Endothelial cell of umbilical vein (primary cell): ENCODE measurements around the gene SERPIND1. TPM values are rescaled to one million over a fixed set of nuclear protein-coding genes. Genes with fewer than 3 reads are reported as not detected.

ENCODE experiments used
- BruUV-seq: library from RNA; stranded (reverse); fragments of 400-500 nt; replicated peaks from 2 replicates; lab custom pipeline; 2021; lab: Mats Ljungman, UMichigan
- CTCF ChIA-PET: fragments of 300-600, 350-600 bp; sonication (Branson Sonifier 250); formaldehyde crosslinking; loops from one replicate; lab custom pipeline; 2021; ENCODE audit warnings: antibody characterized with exemption, inconsistent platforms; lab: Charles Lee
- POLR2A ChIA-PET: fragments of 300-600, 350-600 bp; sonication (Branson Sonifier 250); formaldehyde crosslinking; loops from one replicate; lab custom pipeline; 2021; ENCODE audit warnings: antibody characterized with exemption, inconsistent platforms; lab: Charles Lee
- DNase-seq: peaks from one replicate; pipeline ENCODE4 v3.0.0-alpha.2; 2011; ENCODE audit warnings: low read depth, low spot score
- FAIRE-seq: peaks from 2 replicates; lab custom pipeline; 2011; peaks lifted over from hg19 to GRCh38; lab: Jason Lieb, UNC
- H2AFZ ChIP-seq: 2 replicates; pipeline ENCODE4 v1.6.0; 2012; ENCODE audit warnings: low read depth, low read length, control low read depth, inconsistent platforms
- H3K27ac ChIP-seq: 2 replicates; pipeline ENCODE4 v1.5.1; 2011; ENCODE audit warnings: low read depth, mild to moderate bottlenecking, control low read depth, low read length, moderate library complexity; ENCODE audit not compliant: insufficient read depth
- H3K27me3 ChIP-seq, 2 experiments: 2 replicates each; pipeline versions ENCODE4 v1.6.0 to v1.6.1; 2011; ENCODE audit warnings: low read length in 2 of 2, mixed read lengths in 1 of 2; ENCODE audit not compliant: control insufficient read depth in 2 of 2, insufficient read depth in 2 of 2
- H3K36me3 ChIP-seq, 2 experiments: 2 replicates in 1 of 2; 3 replicates in 1 of 2; pipeline ENCODE4 v1.5.1; 2011; ENCODE audit warnings: low read length in 2 of 2, mild to moderate bottlenecking in 1 of 2, moderate library complexity in 1 of 2; ENCODE audit not compliant: control insufficient read depth in 2 of 2, insufficient read depth in 2 of 2; ENCODE audit errors: extremely low read depth in 1 of 2
- H3K4me1 ChIP-seq: 3 replicates; pipeline ENCODE4 v1.5.1; 2011; ENCODE audit warnings: mild to moderate bottlenecking, low read length; ENCODE audit not compliant: control insufficient read depth, insufficient read depth; ENCODE audit errors: extremely low read depth
- H3K4me2 ChIP-seq: 2 replicates; pipeline ENCODE4 v1.6.1; 2011; ENCODE audit warnings: low read length, control low read depth, mixed read lengths; ENCODE audit not compliant: insufficient read depth
- H3K4me3 ChIP-seq, 3 experiments: fragments of 200-600 bp in 1 of 3; sonication (generic), shearing (Covaris generic) in 1 of 3; replicated peaks in 1 of 3; 2 replicates each; pipeline ENCODE4 v1.5.1; 2011 to 2016; ENCODE audit warnings: control low read depth in 3 of 3, low read length in 3 of 3, mild to moderate bottlenecking in 2 of 3, inconsistent platforms in 1 of 3, low read depth in 1 of 3, moderate library complexity in 1 of 3; ENCODE audit not compliant: insufficient read depth in 1 of 3
- H3K79me2 ChIP-seq: 2 replicates; pipeline ENCODE4 v1.6.0; 2012; ENCODE audit warnings: low read length, inconsistent platforms; ENCODE audit not compliant: control insufficient read depth, insufficient read depth
- H3K9ac ChIP-seq: replicated peaks from 2 replicates; pipeline ENCODE3; 2011; ENCODE audit warnings: low read length, control low read depth; ENCODE audit not compliant: insufficient read depth; ENCODE audit errors: extremely low read depth
- H3K9me1 ChIP-seq: replicated peaks from 3 replicates; pipeline ENCODE4 v1.6.0; 2011; ENCODE audit warnings: mild to moderate bottlenecking, low read length; ENCODE audit not compliant: control insufficient read depth, insufficient read depth; ENCODE audit errors: extremely low read depth
- H3K9me3 ChIP-seq: replicated peaks from 2 replicates; pipeline ENCODE4 v1.5.1; 2012; ENCODE audit warnings: low read length, inconsistent platforms; ENCODE audit not compliant: control insufficient read depth, insufficient read depth
- H4K20me1 ChIP-seq: replicated peaks from 2 replicates; pipeline ENCODE3; 2011; ENCODE audit warnings: mild to moderate bottlenecking, low read length; ENCODE audit not compliant: control insufficient read depth, insufficient read depth; ENCODE audit errors: extremely low read depth
- EZH2 ChIP-seq: IDR thresholded peaks from 2 replicates; pipeline ENCODE4 v1.6.1; 2012; ENCODE audit warnings: borderline replicate concordance, low read depth, mild to moderate bottlenecking, moderate library complexity, low read length, inconsistent platforms; ENCODE audit not compliant: severe bottlenecking
- FOS ChIP-seq: IDR thresholded peaks from 2 replicates; pipeline ENCODE4 v1.6.1; 2011; ENCODE audit warnings: mild to moderate bottlenecking, low read length, moderate library complexity, borderline replicate concordance; ENCODE audit not compliant: insufficient read depth
- GATA2 ChIP-seq: IDR thresholded peaks from 2 replicates; pipeline ENCODE4 v1.7.0; 2011; ENCODE audit warnings: low read depth, mild to moderate bottlenecking, moderate library complexity, mixed read lengths, low read length; ENCODE audit not compliant: insufficient read length, insufficient read depth
- JUN ChIP-seq: IDR thresholded peaks from 2 replicates; pipeline ENCODE4 v1.6.1; 2011; ENCODE audit warnings: borderline replicate concordance, low read depth; ENCODE audit not compliant: insufficient read length, insufficient read depth
- MYC ChIP-seq: IDR thresholded peaks from one replicate; pipeline ENCODE4 v1.6.1; 2011; ENCODE audit warnings: mild to moderate bottlenecking, low read depth, low read length
- POLR2A ChIP-seq: IDR thresholded peaks from 2 replicates; pipeline ENCODE4 v1.6.1; 2012; ENCODE audit warnings: low read depth, mild to moderate bottlenecking, control low read depth, low read length
- POLR2AphosphoS5 ChIP-seq: IDR thresholded peaks from 2 replicates; pipeline ENCODE4 v1.6.1; 2012; ENCODE audit warnings: low read depth, mild to moderate bottlenecking, control low read depth, low read length, moderate library complexity; ENCODE audit not compliant: insufficient read depth
- dilution Hi-C: fragments of 300-500 bp; cut with MboI; formaldehyde crosslinking; loops from one replicate; pipeline ENCODE4 v1.15.0; 2019; ENCODE audit warnings: low sequenced_read_pairs; ENCODE audit not compliant: extremely low pct_ligation_motif_present
- intact Hi-C: fragments of 100-400 bp; cut with micrococcal nuclease; formaldehyde crosslinking; loops from one replicate; pipeline ENCODE4 v1.10.0; 2022
- polyA plus RNA-seq, 4 experiments: library from polyadenylated mRNA; depleted of rRNA in 3 of 4; stranded (reverse) in 3 of 4; unstranded in 1 of 4; fragments of >200 nt; gene quantifications; 2 replicates each; pipeline versions ENCODE4 v1.2.1 to v1.2.3, GENCODE V29; 2011 to 2012; ENCODE audit warnings: missing spikeins in 1 of 4
- total RNA-seq: library from RNA; stranded (reverse); gene quantifications from 2 replicates; pipeline ENCODE4 v1.2.3, GENCODE V29; 2021
- TF ChIP-seq, protein P1 (sequence below): IDR thresholded peaks from 2 replicates; pipeline ENCODE4 v1.6.1; 2011; ENCODE audit not compliant: insufficient read depth, insufficient read length
- TF ChIP-seq, protein P2 (sequence below), 2 donors: IDR thresholded peaks; 1 replicate in 1 of 2; 2 replicates in 1 of 2; pipeline ENCODE4 v1.5.1; 2011; ENCODE audit warnings: low read length in 2 of 2, mild to moderate bottlenecking in 2 of 2, moderate library complexity in 2 of 2, control low read depth in 1 of 2, inconsistent platforms in 1 of 2, low read depth in 1 of 2; ENCODE audit not compliant: insufficient read depth in 1 of 2; ENCODE audit errors: extremely low read depth in 1 of 2

SERPIND1 gene
- total and polyA plus RNA-seq, 2 donors (not counting 3 experiments of a cell fraction or from before 2014, with no cell fraction given) = 0.94 to 1.8 TPM

DNA sequence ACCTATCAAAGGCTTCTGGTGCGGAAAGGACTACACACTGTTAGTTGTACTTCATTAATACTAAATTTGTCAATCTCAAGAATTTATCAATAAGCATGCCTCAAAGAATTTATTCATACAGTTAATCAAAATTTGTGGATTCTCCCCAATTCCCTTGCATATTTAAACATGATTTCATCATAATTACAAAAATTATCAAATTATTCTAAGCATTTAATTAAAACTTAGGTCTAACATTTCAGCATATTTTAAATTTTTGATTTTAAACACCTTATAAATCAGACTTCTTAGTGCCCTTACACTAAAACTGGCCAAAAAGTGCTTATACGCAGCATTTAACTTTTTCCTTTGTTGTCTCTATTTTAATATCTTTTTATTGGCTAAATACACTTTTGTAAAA is 13.8 kb upstream of the SERPIND1 start:
- no peak for DNase-seq
- no peak for FAIRE-seq
- CTCF ChIA-PET = interaction anchor here (1.8 to 5.0 kb wide), 2 partner anchors 18 to 25 kb away, joined by 8 to 62 read pairs; no protein-coding TSS in a partner anchor
- TF ChIP-seq POLR2AphosphoS5 = no peak
- no peak for TF ChIP-seq FOS
- TF ChIP-seq MYC = no peak
- TF ChIP-seq, protein P1, sequence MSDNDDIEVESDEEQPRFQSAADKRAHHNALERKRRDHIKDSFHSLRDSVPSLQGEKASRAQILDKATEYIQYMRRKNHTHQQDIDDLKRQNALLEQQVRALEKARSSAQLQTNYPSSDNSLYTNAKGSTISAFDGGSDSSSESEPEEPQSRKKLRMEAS = no peak
- TF ChIP-seq JUN = no peak
- TF ChIP-seq EZH2 = no peak
- no peak for TF ChIP-seq POLR2A
- no peak for TF ChIP-seq GATA2
- TF ChIP-seq, protein P2, sequence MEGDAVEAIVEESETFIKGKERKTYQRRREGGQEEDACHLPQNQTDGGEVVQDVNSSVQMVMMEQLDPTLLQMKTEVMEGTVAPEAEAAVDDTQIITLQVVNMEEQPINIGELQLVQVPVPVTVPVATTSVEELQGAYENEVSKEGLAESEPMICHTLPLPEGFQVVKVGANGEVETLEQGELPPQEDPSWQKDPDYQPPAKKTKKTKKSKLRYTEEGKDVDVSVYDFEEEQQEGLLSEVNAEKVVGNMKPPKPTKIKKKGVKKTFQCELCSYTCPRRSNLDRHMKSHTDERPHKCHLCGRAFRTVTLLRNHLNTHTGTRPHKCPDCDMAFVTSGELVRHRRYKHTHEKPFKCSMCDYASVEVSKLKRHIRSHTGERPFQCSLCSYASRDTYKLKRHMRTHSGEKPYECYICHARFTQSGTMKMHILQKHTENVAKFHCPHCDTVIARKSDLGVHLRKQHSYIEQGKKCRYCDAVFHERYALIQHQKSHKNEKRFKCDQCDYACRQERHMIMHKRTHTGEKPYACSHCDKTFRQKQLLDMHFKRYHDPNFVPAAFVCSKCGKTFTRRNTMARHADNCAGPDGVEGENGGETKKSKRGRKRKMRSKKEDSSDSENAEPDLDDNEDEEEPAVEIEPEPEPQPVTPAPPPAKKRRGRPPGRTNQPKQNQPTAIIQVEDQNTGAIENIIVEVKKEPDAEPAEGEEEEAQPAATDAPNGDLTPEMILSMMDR (IDR thresholded peaks at IDR 0.05; ENCODE audit: extremely low read depth in 1 of 2, insufficient read depth in 1 of 2, low read depth in 1 of 2, low read length in 2 of 2) = no peak
- intact Hi-C loops = no loop called here
- no peak overlapping the region for H3K4me3 ChIP-seq
- H3K27me3 ChIP-seq = no peaks in the 10 kb centered on the region
- H3K9ac ChIP-seq = no peak overlapping the region
- dilution Hi-C loops = no loop called here
- no peaks in the 10 kb centered on the region for H3K9me1 ChIP-seq
- no peaks in the 10 kb centered on the region for H3K4me1 ChIP-seq
- no peaks in the 10 kb centered on the region for H3K79me2 ChIP-seq
- H4K20me1 ChIP-seq = no peaks in the 10 kb centered on the region
- no peak overlapping the region for H3K27ac ChIP-seq
- no TSS peak for BruUV-seq
- H2AFZ ChIP-seq = no peak overlapping the region
- POLR2A ChIA-PET = no interaction called here
- no peaks in the 10 kb centered on the region for H3K9me3 ChIP-seq
- peaks cover 2 to 10% of the 10 kb centered on the region in 2 experiments for H3K36me3 ChIP-seq
- H3K4me2 ChIP-seq = no peak overlapping the region
